H1 (cell line): ENCODE measurements around the gene CDADC1. TPM values are rescaled to one million over a fixed set of nuclear protein-coding genes. Genes with fewer than 3 reads are reported as not detected.

Experiments
- CTCF ChIA-PET: fragments of 300-600 bp; sonication (Branson Sonifier 250); formaldehyde crosslinking; loops from one replicate; lab custom pipeline; 2021; ENCODE audit not compliant: partially characterized antibody; lab: Charles Lee
- POLR2A ChIA-PET: fragments of 300-600 bp; sonication (Branson Sonifier 250); formaldehyde crosslinking; loops from one replicate; lab custom pipeline; 2021; ENCODE audit warnings: inconsistent platforms; ENCODE audit not compliant: partially characterized antibody; lab: Charles Lee
- DNase-seq, 2 experiments: peaks; one replicate each; pipeline versions ENCODE4 v3.0.0 to v3.0.0-alpha.2; 2010 to 2022; ENCODE audit warnings: low spot score in 2 of 2, low read depth in 1 of 2, mixed read lengths in 1 of 2
- FAIRE-seq: peaks from 2 replicates; lab custom pipeline; 2011; peaks lifted over from hg19 to GRCh38; lab: Jason Lieb, UNC
- H2AFZ ChIP-seq: 2 replicates; pipeline ENCODE4 v1.8.1; 2012; ENCODE audit warnings: low read length, inconsistent platforms
- H2AK5ac ChIP-seq: 2 replicates; pipeline ENCODE4 v1.6.1; 2013; ENCODE audit warnings: low read depth, low read length
- H2BK120ac ChIP-seq: replicated peaks from 2 replicates; pipeline ENCODE3; 2013; ENCODE audit warnings: low read depth, low read length, inconsistent platforms
- H2BK12ac ChIP-seq: 2 replicates; pipeline ENCODE4 v1.6.1; 2013; ENCODE audit warnings: low read depth, low read length
- H2BK15ac ChIP-seq: 2 replicates; pipeline ENCODE4 v1.6.1; 2013; ENCODE audit warnings: low read length
- H2BK20ac ChIP-seq: 2 replicates; pipeline ENCODE4 v1.6.1; 2013; ENCODE audit warnings: low read length
- H2BK5ac ChIP-seq: 2 replicates; pipeline ENCODE4 v1.6.1; 2013; ENCODE audit warnings: low read depth, low read length
- H3K14ac ChIP-seq: 2 replicates; pipeline ENCODE4 v1.6.1; 2013; ENCODE audit warnings: inconsistent platforms; ENCODE audit not compliant: insufficient read length
- H3K18ac ChIP-seq: 2 replicates; pipeline ENCODE4 v1.6.1; 2013; ENCODE audit warnings: low read length; ENCODE audit errors: extremely low read depth
- H3K23ac ChIP-seq: 2 replicates; pipeline ENCODE4 v1.6.1; 2013; ENCODE audit warnings: inconsistent platforms; ENCODE audit not compliant: insufficient read length
- H3K23me2 ChIP-seq: 2 replicates; pipeline ENCODE4 v1.6.1; 2013; ENCODE audit warnings: low read depth, low read length
- H3K27ac ChIP-seq: 2 replicates; pipeline ENCODE4 v1.6.1; 2011; ENCODE audit warnings: low read depth, low read length, inconsistent platforms
- H3K27me3 ChIP-seq, 4 experiments: replicated peaks in 1 of 4; 1 replicate in 1 of 4; 2 replicates in 3 of 4; pipeline versions ENCODE4 v1.6.1 to v1.8.1; 2011 to 2013; ENCODE audit warnings: low read length in 3 of 4, mild to moderate bottlenecking in 3 of 4, inconsistent platforms in 2 of 4, mixed read lengths in 2 of 4, moderate library complexity in 1 of 4; ENCODE audit not compliant: control insufficient read depth in 3 of 4, insufficient read depth in 3 of 4; ENCODE audit errors: extremely low read depth in 1 of 4
- H3K36me3 ChIP-seq, 4 experiments: 2 replicates each; pipeline versions ENCODE4 v1.6.1 to v1.8.1; 2011 to 2013; ENCODE audit warnings: mild to moderate bottlenecking in 4 of 4, low read length in 3 of 4, moderate library complexity in 2 of 4, control low read depth in 1 of 4, inconsistent platforms in 1 of 4; ENCODE audit not compliant: insufficient read depth in 4 of 4, control insufficient read depth in 2 of 4
- H3K4ac ChIP-seq: replicated peaks from 2 replicates; pipeline ENCODE3; 2013; ENCODE audit warnings: low read length, low read depth, mixed read lengths, inconsistent platforms; ENCODE audit not compliant: insufficient read length
- H3K4me1 ChIP-seq, 4 experiments: replicated peaks in 1 of 4; 1 replicate in 1 of 4; 2 replicates in 3 of 4; pipeline versions ENCODE4 v1.6.1 to v1.8.1; 2011 to 2013; ENCODE audit warnings: low read length in 3 of 4, inconsistent platforms in 2 of 4, mixed read lengths in 1 of 4; ENCODE audit not compliant: insufficient read depth in 4 of 4, control insufficient read depth in 3 of 4
- H3K4me2 ChIP-seq, 2 experiments: 2 replicates each; pipeline versions ENCODE4 v1.6.1 to v1.8.1; 2011 to 2013; ENCODE audit warnings: low read depth in 2 of 2, low read length in 2 of 2, control low read depth in 1 of 2, inconsistent platforms in 1 of 2, mild to moderate bottlenecking in 1 of 2; ENCODE audit not compliant: insufficient read depth in 1 of 2
- H3K4me3 ChIP-seq, 4 experiments: fragments of 200-600, 300-600 bp in 1 of 4; sonication (generic), shearing (Covaris generic), sonication (Bioruptor Twin) in 1 of 4; 2 replicates each; pipeline versions ENCODE4 v1.5.1 to v1.8.1; 2011 to 2016; ENCODE audit warnings: low read length in 4 of 4, low read depth in 3 of 4, control low read depth in 2 of 4, inconsistent platforms in 2 of 4, mild to moderate bottlenecking in 2 of 4, mixed read lengths in 1 of 4, moderate library complexity in 1 of 4; ENCODE audit not compliant: insufficient read depth in 2 of 4; ENCODE audit errors: extremely low read depth in 1 of 4
- H3K56ac ChIP-seq: replicated peaks from 2 replicates; pipeline ENCODE3; 2013; ENCODE audit warnings: low read depth, mild to moderate bottlenecking, mixed read lengths, low read length, inconsistent platforms; ENCODE audit not compliant: insufficient read length
- H3K79me1 ChIP-seq: 2 replicates; pipeline ENCODE4 v1.6.1; 2013; ENCODE audit warnings: low read depth, low read length, control low read depth
- H3K79me2 ChIP-seq, 2 experiments: 2 replicates each; pipeline versions ENCODE4 v1.6.1 to v1.8.1; 2012 to 2013; ENCODE audit warnings: low read length in 2 of 2, mild to moderate bottlenecking in 2 of 2, inconsistent platforms in 1 of 2; ENCODE audit not compliant: insufficient read depth in 2 of 2, control insufficient read depth in 1 of 2
- H3K9ac ChIP-seq, 4 experiments: replicated peaks in 1 of 4; 1 replicate in 1 of 4; 2 replicates in 3 of 4; pipeline versions ENCODE4 v1.6.1 to v1.8.1; 2011 to 2013; ENCODE audit warnings: low read depth in 3 of 4, low read length in 3 of 4, control low read depth in 2 of 4, mild to moderate bottlenecking in 2 of 4, moderate library complexity in 2 of 4, inconsistent platforms in 1 of 4; ENCODE audit errors: extremely low read depth in 1 of 4
- H3K9me3 ChIP-seq, 2 experiments: 2 replicates each; pipeline versions ENCODE4 v1.6.1 to v1.8.1; 2012 to 2013; ENCODE audit warnings: mild to moderate bottlenecking in 2 of 2, moderate library complexity in 2 of 2, control low read depth in 1 of 2, inconsistent platforms in 1 of 2, low read depth in 1 of 2, low read length in 1 of 2, mixed read lengths in 1 of 2; ENCODE audit not compliant: insufficient read depth in 2 of 2
- H4K20me1 ChIP-seq, 2 experiments: replicated peaks in 1 of 2; 2 replicates each; pipeline versions ENCODE3 to v1.8.1; 2011 to 2013; ENCODE audit warnings: inconsistent platforms in 2 of 2, low read length in 2 of 2, mild to moderate bottlenecking in 1 of 2; ENCODE audit not compliant: insufficient read depth in 2 of 2, control insufficient read depth in 1 of 2
- H4K5ac ChIP-seq: 2 replicates; pipeline ENCODE4 v1.6.1; 2013; ENCODE audit warnings: low read length, low read depth, mixed read lengths, inconsistent platforms; ENCODE audit not compliant: insufficient read length
- H4K8ac ChIP-seq: 2 replicates; pipeline ENCODE4 v1.8.0; 2013; ENCODE audit warnings: mild to moderate bottlenecking, moderate library complexity, low read length, inconsistent platforms; ENCODE audit not compliant: insufficient read depth; ENCODE audit errors: extremely low read depth
- H4K91ac ChIP-seq: replicated peaks from 2 replicates; pipeline ENCODE3; 2013; ENCODE audit warnings: low read length, mixed read lengths, inconsistent platforms; ENCODE audit not compliant: insufficient read length
- FOSL1 ChIP-seq: IDR thresholded peaks from 2 replicates; pipeline ENCODE4 v1.6.1; 2011; ENCODE audit warnings: mild to moderate bottlenecking, low read depth, low read length, moderate library complexity; ENCODE audit not compliant: insufficient read depth
- RFX5 ChIP-seq: IDR thresholded peaks from 2 replicates; pipeline ENCODE4 v1.6.1; 2011; ENCODE audit warnings: low read depth, low read length, improper control_type of control experiment, borderline replicate concordance
- SIRT6 ChIP-seq: IDR thresholded peaks from one replicate; pipeline ENCODE4 v1.7.1; 2012; ENCODE audit warnings: low read length, inconsistent platforms
- WGBS, 2 experiments: shearing (Covaris generic) in 1 of 2; methylation state at CpG; one replicate each; pipeline versions ENCODE4 v1.1.6 to v1.1.7; 2013 to 2015; ENCODE audit warnings: low lambda C conversion rate in 2 of 2, mixed read lengths in 2 of 2, inconsistent platforms in 1 of 2, low coverage in 1 of 2, missing lambda C conversion rate in 1 of 2; ENCODE audit not compliant: insufficient replicate concordance in 2 of 2, insufficient coverage in 1 of 2, insufficient read length in 1 of 2; ENCODE audit errors: extremely low coverage in 1 of 2, missing lambda C conversion rate in 1 of 2; 5-methylcytosine and 5-hydroxymethylcytosine counted together
- polyA plus RNA-seq, 7 experiments: library from polyadenylated mRNA; depleted of rRNA in 3 of 7; stranded (reverse) in 5 of 7; unstranded in 2 of 7; fragments of >200 nt in 5 of 7; fragments of 200-250 nt in 2 of 7; gene quantifications; 1 replicate in 5 of 7; 2 replicates in 1 of 7; 4 replicates in 1 of 7; pipeline versions ENCODE4 v1.2.1 to v1.2.3, GENCODE V29; 2011 to 2013; ENCODE audit warnings: missing spikeins in 2 of 7, mixed read lengths in 2 of 7
- total RNA-seq: library from RNA; stranded (reverse); fragmentation: NEBNext Ultra II Directional; extraction: Animal tissue kit (Norgen Biotek cat#: 25700); gene quantifications from 2 replicates; pipeline ENCODE4 v1.2.1, GENCODE V29; 2021

Gene CDADC1
- total and polyA plus RNA-seq, 2 of the 8 experiments (the other 6 are each of a cell fraction or from before 2014, with no cell fraction given), result 0.98 to 2.7 TPM

GRCh38 chr13:49336655-49337054 lies 88.9 kb downstream of the CDADC1 start:
- Histone ChIP-seq H2AFZ (no peak overlapping the region), H3K79me1 (no peaks in the 10 kb centered on the region), H4K8ac (no peak overlapping the region), H2BK15ac (no peak overlapping the region), H3K23me2 (no peaks in the 10 kb centered on the region; the same call in 1 of the 2 replicates), H3K36me3 (no peaks in the 10 kb centered on the region), H2BK120ac (no peak overlapping the region), H2BK12ac (no peak overlapping the region), H3K27ac (no peak overlapping the region), H3K4ac (no peak overlapping the region), H2BK20ac (no peak overlapping the region), H3K79me2 (no peaks in the 10 kb centered on the region), H4K5ac (no peak overlapping the region), H3K56ac (no peak overlapping the region), H2BK5ac (no peak overlapping the region), H3K9ac (no peak overlapping the region), H3K4me1 (no peaks in the 10 kb centered on the region), H3K18ac (no peak overlapping the region), H3K23ac (no peak overlapping the region), H3K4me2 (no peak overlapping the region), H2AK5ac (no peak overlapping the region), H3K14ac (no peak overlapping the region), H4K91ac (no peak overlapping the region), H3K27me3 (no peaks in the 10 kb centered on the region), H3K9me3 (no peaks in the 10 kb centered on the region), H4K20me1 (no peaks in the 10 kb centered on the region), H3K4me3 (no peak overlapping the region)
- FAIRE-seq (no peak), DNase-seq (no peak)
- POLR2A ChIA-PET, result no interaction called here
- CTCF ChIA-PET, result interaction anchor here (1.7 kb wide), 1 partner anchor 32 kb away, joined by 3 read pairs; no protein-coding TSS in a partner anchor
- WGBS, 2 experiments, result 75% methylated on average over 4 of the region's 4 CpGs; no CpG with 5 or more reads in 1 of the 2 experiments
- TF ChIP-seq RFX5, result no peak
- no peak for TF ChIP-seq SIRT6
- TF ChIP-seq FOSL1, result no peak
